COR-L47 (cell line): ENCODE results near the gene CLEC4G.
"Not testable (repeated sequence)": the region's sequence is repeated elsewhere in the genome, so short reads cannot be mapped to it uniquely, and the experiment has no call there.

Experiments used
- DNase-seq: peaks from one replicate; lab custom pipeline; 2025; lab: John Stamatoyannopoulos, UW

CLEC4G gene

DNA sequence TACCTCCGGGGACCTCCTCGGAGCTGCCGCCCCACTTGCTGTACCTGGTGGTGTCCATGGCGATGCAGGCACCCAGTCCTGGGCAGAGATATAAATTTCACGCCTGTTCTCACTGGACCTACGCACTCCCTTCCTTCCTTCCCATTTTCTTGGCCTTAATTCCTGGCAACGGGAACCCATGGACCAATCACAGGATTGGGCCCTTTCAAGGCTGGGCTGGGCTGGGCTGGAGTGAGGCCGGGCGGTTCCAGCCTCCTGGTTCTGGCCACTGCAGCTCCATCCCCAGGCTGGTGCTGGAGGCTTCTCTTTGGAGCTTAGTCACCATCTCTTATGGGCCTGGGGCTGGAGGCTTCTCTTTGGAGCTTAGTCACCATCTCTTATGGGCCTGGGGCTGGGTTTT lies at the start of gene CLEC4G:
CLEC4G (minus strand) TSS at position 66 of the 400 bp plus-strand sequence; CDS start at position 58, 8 bp downstream.
- no peak for DNase-seq

GRCh38 chr19:7781157-7781556 lies 49.2 kb upstream of the CLEC4G start:
- DNase-seq = no peak

DNA sequence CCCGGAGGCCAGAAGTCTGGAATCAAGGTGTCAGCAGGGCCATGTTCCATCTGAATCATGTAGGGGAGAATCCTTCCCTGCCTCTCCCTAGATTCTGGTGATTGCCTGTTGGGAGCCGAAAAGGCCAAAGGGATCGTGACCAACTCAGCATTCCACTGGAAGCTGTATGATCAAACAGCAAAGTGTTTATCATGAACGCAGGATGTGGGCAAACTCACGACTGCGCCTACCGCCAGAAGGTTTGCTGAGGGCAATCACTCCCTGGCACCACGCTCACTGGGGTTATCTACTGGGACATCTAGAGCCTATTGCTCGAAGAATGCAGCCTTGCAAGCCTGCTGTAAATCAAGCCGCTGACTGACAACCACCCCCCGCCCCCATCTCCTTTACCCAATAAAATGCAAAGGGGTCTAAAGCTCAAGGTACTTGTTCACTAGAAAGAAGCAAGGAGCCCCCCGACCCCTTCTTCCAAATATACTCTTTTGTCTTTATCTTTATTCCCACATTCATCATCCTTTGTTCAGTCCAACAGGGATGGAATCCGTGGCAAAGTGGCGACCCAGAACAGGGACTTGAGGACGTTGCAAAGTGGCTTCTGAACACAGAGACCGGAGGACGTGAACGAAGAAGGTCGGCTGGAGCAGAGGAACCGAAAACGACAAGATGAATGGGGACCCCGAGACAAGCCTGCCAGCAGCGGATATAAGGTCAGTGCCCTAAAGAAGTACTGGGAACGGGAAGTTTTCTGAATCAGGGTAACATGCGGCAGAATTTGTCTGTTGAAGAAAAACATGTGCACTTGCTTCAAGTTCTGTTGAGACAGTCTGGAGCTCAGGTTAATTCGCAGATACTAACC lies 47.9 kb upstream of the CLEC4G start:
- no peak for DNase-seq

DNA sequence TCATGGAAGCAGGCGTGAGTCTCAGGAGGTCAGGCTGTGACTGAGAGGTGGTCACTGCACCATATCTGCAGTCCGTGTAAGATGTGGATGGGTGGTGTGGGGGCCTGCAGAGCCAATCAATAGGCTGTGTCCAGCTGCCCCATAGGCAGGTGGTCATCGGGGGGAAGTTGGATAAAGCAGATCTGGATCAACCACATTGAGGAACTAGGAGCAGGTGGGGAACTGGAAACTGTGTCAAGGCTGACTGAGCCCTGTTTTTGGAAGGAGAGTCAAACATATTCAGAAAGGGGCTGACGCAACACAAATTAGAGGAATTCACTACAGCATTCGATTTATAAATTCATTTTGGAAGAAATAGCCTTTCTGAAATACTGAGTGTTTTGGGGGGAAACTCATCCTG lies 46.2 kb upstream of the CLEC4G start:
- DNase-seq = no peak

DNA sequence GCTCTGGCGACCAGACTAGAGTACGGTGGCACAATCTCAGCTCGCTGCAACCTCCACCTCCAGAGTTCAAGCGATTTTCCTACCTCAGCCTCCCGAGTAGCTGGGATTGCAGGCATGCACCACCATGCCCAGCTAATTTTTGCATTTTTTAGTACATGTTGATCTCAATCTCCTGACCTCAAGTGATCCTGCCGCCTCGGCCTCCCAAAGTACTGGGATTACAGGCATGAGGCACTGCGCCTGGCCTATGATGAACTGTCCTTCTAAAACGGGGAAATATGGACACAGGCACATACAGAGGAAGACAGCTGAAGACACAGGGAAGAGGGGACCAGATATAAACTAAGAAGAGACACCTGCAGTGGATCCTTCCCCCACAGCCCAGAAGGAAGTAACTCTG lies 43.9 kb upstream of the CLEC4G start:
- no peak for DNase-seq

GRCh38 chr19:7773841-7774240 lies 41.9 kb upstream of the CLEC4G start:
- DNase-seq = no peak

DNA sequence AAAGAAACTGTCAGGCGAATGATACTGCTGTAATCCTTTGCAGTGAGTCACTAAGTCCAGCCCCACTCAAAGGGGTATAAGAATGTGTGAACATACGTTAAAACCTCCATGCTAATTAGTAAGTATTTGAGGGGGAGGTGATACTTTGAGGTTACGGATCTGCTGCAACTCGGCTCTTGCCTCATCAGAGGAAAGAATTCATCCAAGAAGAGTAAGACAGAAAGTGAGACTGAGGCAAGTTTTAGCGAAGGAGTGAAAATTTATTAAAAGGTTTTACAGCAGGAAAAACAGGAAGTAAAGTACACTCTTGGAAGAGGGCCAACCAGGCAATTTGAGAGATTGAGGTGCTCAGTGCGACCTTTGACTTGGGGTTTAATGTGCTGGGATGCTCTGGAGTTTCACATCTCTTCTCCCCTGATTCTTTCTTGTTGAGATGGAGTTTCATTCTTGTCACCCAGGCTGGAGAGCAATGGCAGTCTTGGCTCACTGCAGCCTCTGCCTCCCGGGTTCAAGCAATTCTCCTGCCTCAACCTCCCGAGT lies 40.9 kb upstream of the CLEC4G start:
- DNase-seq = no peak

DNA sequence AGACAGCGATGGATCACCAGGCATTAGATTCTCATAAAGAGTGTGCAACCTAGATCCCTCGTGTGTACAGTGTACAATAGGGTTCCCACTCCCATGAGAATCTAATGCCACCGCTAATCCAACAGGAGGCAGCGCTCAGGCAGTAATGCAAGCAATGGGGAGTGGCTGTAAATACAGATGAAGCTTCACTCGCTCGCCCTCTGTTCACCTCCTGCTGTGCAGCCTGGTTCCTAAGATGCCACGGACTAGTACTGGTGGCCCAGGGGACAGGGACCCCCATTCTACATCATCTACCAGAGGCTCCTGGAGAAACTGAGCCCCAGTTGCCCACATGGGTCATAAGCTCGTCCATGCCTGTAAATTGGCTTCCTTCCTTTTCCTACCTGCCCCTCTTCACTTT lies 39.2 kb upstream of the CLEC4G start:
- DNase-seq = no peak

DNA sequence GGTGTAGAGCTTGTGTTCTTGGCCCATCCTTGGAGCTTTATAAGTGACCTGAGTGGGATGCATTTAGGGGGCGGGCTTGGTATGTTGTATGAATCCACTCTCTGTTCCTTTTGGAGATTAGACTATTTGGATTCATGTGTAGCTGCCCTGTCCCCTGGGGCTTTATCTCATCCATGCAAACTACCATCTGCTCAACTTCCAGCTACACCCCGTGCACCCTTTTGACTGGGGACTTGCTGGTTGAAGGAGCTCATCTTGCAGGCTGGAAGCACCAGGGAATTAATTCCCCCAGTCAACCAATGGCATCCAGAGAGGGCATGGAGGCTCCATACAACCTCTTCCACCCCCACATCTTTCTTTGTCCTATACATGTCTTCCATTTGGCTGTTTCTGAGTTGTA lies 37.3 kb upstream of the CLEC4G start:
- DNase-seq = no peak

- DNase-seq = no peak
These were observed 35.6 kb upstream of the CLEC4G start for GRCh38 chr19:7767487-7767886.

DNA sequence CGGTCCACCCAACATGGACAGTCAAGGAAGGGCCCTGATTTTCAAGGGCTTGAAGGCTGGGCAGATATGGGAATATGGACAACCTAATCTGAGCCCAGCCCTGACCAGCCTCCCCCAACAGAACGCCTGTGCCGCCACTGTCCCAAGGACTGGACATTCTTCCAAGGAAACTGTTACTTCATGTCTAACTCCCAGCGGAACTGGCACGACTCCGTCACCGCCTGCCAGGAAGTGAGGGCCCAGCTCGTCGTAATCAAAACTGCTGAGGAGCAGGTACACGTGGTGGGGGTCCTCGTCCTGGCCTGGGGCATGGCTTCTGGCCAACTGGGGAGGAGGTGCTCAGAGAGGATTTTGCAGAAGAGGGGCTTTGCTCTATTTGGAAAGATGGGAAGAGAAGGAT lies 34.6 kb upstream of the CLEC4G start:
- no peak for DNase-seq

GRCh38 chr19:7765043-7765442 lies 33.1 kb upstream of the CLEC4G start:
- DNase-seq = not testable (repeated sequence)

GRCh38 chr19:7764157-7764556 lies 32.2 kb upstream of the CLEC4G start:
- not testable (repeated sequence) for DNase-seq

GRCh38 chr19:7763696-7764095 lies 31.8 kb upstream of the CLEC4G start:
- no peak for DNase-seq

DNA sequence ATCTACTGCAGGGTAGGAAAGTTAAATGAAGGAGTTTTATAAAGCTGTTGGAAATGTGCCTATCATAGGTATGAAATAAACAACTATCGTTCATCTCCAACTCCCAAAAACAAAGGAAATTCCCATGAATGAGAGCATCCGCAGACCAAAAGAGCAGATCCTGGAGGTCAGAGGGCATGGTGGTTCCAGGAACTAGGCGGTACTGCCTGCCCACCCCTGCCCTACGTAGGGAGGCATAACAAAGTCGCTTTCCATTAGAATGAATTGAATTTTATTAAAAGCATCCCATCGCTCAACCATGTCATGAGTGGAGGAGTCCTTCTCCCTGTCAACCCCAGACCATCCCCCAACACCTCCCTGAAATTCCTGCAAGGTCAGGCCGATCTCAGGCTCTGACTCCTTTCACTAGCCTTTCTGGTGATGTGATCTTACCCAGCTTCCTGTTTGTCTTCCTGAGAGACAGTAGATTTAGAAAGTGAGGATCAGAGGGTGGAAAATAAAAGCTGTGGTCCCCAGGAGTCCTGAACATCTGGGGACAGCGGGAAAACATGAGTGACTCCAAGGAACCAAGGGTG lies 30.9 kb upstream of the CLEC4G start, which contains the start of gene CLEC4M:
CLEC4M (plus strand) TSS at position 525 of the 575 bp plus-strand sequence; CDS start at position 549, 24 bp downstream.
- DNase-seq = no peak

GRCh38 chr19:7759156-7759555 lies 27.2 kb upstream of the CLEC4G start:
- no peak for DNase-seq

DNA sequence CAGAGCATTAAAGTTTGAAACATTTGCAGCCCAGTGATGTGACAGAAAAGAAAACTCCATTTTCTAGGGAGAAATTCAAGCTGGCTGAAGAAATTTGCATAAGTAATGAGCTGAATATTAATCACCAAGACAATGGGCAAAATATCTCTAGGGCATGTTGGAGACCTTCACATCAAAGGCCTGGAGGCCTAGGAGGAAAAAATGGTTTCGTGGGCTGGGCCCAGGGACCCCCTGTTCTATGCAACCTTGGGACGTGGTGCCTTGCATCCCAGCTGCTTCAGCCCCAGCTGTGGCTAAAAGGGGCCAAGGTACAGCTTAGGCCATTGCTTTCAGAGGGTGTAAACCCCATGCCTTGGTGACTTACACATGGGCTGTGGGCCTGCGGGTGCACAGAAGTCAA lies 25.4 kb upstream of the CLEC4G start:
- no peak for DNase-seq

- DNase-seq = no peak
These were observed 24.3 kb upstream of the CLEC4G start for GRCh38 chr19:7756258-7756657.

DNA sequence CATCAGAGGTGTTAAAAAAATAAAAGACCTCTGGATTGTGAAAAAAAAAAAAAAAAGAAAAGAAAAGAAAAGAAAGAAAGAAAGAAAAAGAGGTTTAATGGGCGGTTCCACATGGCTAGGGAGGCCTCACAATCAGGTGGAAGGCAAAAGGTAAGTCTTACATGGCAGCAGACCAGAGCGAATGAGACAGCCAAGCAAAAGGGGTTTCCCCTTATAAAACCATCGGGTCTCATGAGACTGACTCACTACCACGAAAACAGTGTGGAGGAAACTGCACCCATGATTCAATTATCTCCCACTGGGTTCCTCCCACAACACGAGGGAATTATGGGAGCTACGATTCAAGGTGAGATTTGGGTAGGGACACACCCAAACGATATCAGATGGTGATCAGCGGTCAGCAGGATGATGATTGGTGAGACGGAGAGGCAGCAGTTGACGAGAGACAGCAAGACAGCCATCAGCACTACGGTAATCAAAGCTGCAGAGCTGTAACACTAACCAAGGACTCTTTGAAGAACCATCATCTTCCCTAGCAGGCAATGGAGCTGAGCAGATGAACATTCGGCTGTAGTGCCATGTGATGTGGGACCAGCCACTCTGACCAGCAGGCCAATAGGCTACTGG lies 19.4 kb upstream of the CLEC4G start:
- no peak for DNase-seq

DNA sequence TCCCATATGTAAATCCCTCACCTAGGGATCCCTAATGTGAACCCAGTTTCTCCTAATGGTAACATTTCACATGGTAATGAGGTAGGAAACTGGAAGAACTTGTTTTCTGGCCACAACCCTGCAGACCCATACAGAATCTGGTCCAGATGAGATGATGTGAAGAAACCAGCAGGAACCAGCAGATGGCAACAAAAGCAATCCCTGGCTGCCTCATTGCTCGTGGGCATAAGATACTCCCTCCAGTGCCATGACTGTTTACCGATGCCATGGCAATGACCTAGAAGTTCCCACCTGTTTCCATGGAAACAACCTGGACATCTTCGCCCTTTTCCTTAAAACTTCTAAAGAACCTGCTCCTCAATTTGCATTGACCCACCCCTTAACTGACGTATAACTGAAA lies 16.8 kb upstream of the CLEC4G start:
- DNase-seq = peak; percentile 23

- DNase-seq = no peak
These were observed 16.3 kb upstream of the CLEC4G start for GRCh38 chr19:7748171-7748570.
